ENCODE results near the gene GLI3.

The GLI3 gene

DNA sequence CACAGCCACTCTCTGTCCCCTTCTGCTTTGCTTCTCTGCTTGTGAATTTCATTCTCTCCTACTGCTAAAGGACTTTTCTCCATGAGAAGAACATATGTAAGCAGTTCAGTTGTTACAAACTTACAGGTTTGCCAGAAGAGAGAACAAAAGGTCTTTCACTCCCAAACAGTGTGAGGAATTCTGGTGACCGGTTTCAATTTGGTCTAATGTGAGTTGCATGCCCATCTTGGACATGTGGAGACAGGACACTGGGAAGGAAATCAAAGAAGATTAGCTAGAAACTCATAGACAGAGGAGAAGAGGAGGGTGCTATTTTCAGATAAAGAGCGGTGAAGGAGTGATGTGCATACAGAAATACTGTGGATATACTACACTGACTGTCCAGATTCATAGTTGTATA lies 324.6 kb downstream of the GLI3 start:
- no peak for DNase-seq

DNA sequence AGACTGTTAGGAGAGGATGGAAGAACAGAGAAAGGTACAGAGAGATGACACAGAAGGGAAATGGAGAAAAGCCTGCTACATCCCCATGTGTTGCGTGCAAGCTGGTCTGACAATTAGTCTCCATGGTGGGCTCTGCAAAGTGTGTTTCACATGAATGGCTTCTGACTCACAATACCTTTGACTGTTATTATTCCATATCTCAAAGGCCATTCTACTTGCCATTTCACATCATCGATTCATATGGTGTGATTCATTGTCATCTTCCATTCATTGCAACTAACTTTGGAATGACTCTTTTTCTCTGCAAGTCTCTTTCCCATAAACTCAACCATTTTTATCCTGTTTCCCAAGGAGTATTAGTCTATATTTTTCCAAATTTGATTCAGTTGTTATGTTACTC lies 325.2 kb downstream of the GLI3 start:
- no peak for DNase-seq
